GM10248 (cell line): ENCODE measurements around the gene DIP2C.
"Not testable (repeated sequence)": the region's sequence is repeated elsewhere in the genome, so short reads cannot be mapped to it uniquely, and the experiment has no call there.

Source experiments
- CTCF ChIA-PET: fragments of 300-600 bp; sonication (Branson Sonifier 250); formaldehyde crosslinking; extraction: SDS; loops from one replicate; lab custom pipeline; 2021; ENCODE audit warnings: antibody characterized with exemption; lab: Yijun Ruan, JAX
- POLR2A ChIA-PET: fragments of 350-650 bp; sonication (Branson Sonifier 250); formaldehyde crosslinking; extraction: SDS; loops from one replicate; lab custom pipeline; 2020; ENCODE audit warnings: antibody characterized with exemption; lab: Yijun Ruan, JAX
- DNase-seq: peaks from one replicate; pipeline ENCODE4 v3.0.0; 2012; ENCODE audit errors: extremely low spot score
- CTCF ChIP-seq: IDR thresholded peaks from 2 replicates; pipeline ENCODE4 v1.5.1; 2012; ENCODE audit warnings: mild to moderate bottlenecking, low read depth; ENCODE audit errors: extremely low read depth, missing control alignments, control extremely low read depth

Gene DIP2C

GRCh38 chr10:396107-396506 is 293.4 kb downstream of the DIP2C start:
- TF ChIP-seq CTCF, result no peak
- no peak for DNase-seq
- POLR2A ChIA-PET, result no interaction called here
- CTCF ChIA-PET, result interaction anchor here (0.8 to 1.1 kb wide), 2 partner anchors 10 to 40 kb away, joined by 3 to 4 read pairs; no protein-coding TSS in a partner anchor

DNA sequence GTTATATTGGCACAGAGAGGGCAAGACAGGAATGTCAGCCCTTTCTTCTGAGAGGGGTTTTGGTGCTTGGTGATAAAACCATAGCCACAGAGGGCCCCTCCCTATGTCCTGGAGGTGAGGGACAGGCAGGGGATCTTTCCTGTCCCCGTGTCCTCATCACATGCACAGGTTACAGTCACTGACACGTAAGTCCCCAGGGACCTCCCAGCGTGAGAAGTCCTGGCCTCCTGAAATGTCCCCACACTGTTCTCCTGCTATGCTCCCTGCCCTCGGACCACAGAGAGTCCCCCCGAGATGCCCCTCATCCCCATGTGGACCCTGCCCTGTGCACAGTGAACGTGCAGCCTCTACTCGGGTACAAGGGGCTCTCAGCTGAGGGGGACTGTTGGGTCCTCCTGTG is 293.8 kb downstream of the DIP2C start:
- no peak for DNase-seq

DNA sequence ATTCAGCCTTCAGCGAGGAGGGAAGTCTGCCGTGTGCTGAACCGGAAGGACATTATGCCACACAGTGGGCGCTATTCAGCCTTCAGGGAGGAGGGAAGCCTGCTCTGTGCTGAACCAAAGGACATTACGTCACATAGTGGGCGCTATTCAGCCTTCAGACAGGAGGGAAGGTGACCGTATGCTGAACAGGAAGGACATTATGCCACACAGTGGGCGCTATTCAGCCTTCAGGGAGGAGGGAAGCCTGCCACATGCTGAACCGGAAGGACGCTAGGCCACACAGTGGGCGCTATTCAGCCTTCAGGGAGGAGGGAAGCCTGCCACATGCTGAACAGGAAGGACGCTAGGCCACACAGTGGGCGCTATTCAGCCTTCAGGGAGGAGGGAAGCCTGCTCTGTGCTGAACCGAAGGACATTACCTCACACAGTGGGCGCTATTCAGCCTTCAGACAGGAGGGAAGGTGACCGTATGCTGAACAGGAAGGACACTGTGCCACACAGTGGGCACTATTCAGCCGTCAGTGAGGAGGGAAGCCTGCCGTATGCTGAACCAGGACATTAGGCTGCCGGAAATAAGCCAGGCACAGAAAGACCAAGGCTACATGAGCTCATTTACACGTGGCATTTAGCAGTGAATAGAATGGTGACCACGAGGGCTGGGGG is 294.9 kb downstream of the DIP2C start:
- DNase-seq, CTCF ChIA-PET, POLR2A ChIA-PET: not testable (repeated sequence)

More for the DNA sequence above, 293.8 kb downstream of the DIP2C start:
- ChIA-PET CTCF (interaction anchor here (0.8 to 1.1 kb wide), 2 partner anchors 10 to 41 kb away, joined by 3 to 4 read pairs; no protein-coding TSS in a partner anchor), POLR2A (no interaction called here)
- TF ChIP-seq CTCF, result no peak

DNA sequence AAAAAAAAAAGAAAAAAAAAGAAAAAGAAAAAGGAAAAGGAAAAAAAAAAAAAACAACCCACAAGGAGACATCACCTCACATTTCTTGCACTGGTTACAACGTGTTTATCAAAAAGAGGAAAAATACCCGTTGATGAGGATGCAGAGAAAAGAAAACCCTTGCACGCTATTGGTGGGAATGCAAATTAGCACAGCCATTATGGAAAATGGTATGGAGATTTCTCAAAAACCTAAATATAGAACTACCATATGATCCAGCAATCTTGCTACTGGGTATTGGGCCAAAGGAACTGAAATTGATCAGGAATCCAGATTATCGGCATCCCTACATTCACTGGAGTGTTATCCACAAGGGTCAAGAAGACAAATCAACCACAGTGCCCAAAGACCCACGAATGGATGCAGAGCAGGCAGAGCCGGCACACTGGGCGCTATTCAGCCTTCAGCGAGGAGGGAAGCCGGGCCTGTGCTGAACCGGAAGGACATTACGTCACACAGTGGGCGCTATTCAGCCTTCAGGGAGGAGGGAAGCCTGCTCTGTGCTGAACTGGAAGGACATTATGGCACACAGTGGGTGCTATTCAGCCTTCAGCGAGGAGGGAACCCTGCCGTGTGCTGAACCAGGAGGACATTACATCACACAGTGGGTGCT is 295.6 kb downstream of the DIP2C start:
- CTCF ChIA-PET, result no interaction called here
- TF ChIP-seq CTCF, result no peak
- POLR2A ChIA-PET, result no interaction called here
- DNase-seq, result no peak

- no peak for TF ChIP-seq CTCF
- CTCF ChIA-PET, result no interaction called here
- DNase-seq, result no peak
- POLR2A ChIA-PET, result no interaction called here
These were observed 296.2 kb downstream of the DIP2C start for GRCh38 chr10:393106-393745.

- no peak for TF ChIP-seq CTCF
- CTCF ChIA-PET, result no interaction called here
- no peak for DNase-seq
- POLR2A ChIA-PET, result no interaction called here
These were observed 296.8 kb downstream of the DIP2C start for GRCh38 chr10:392705-393037.
